ENCODE data around the gene ABCG4.
"Not testable (repeated sequence)": the region's sequence is repeated elsewhere in the genome, so short reads cannot be mapped to it uniquely, and the experiment has no call there.

Gene ABCG4

GRCh38 chr11:119185981-119186634 lies 37.3 kb downstream of the ABCG4 start:
- DNase-seq, result no peak

- no peak for DNase-seq
These were observed 38.5 kb downstream of the ABCG4 start for GRCh38 chr11:119187123-119187892.

GRCh38 chr11:119188067-119188466 lies 39.2 kb downstream of the ABCG4 start:
- no peak for DNase-seq

GRCh38 chr11:119188887-119189286 lies 40.0 kb downstream of the ABCG4 start:
- no peak for DNase-seq

GRCh38 chr11:119189393-119189792 lies 40.5 kb downstream of the ABCG4 start:
- DNase-seq, result no peak

- DNase-seq, result no peak
These were observed 41.7 kb downstream of the ABCG4 start for GRCh38 chr11:119190531-119190930.

- DNase-seq, result not testable (repeated sequence)
These were observed 42.4 kb downstream of the ABCG4 start for GRCh38 chr11:119191265-119191664.

- DNase-seq, result no peak
These were observed 43.3 kb downstream of the ABCG4 start for GRCh38 chr11:119192111-119192510.

GRCh38 chr11:119193001-119193400 lies 44.1 kb downstream of the ABCG4 start:
- DNase-seq, result no peak

- DNase-seq, result no peak
These were observed 44.8 kb downstream of the ABCG4 start for GRCh38 chr11:119193626-119194025.

- no peak for DNase-seq
These were observed 46.1 kb downstream of the ABCG4 start for GRCh38 chr11:119194811-119195440.

- DNase-seq, result no peak
These were observed 46.8 kb downstream of the ABCG4 start for GRCh38 chr11:119195680-119196079.

GRCh38 chr11:119196833-119197483 lies 48.1 kb downstream of the ABCG4 start:
- peak; percentile 9 for DNase-seq

- no peak for DNase-seq
These were observed 50.1 kb downstream of the ABCG4 start for GRCh38 chr11:119198925-119199324.

- not testable (repeated sequence) for DNase-seq
These were observed 52.4 kb downstream of the ABCG4 start for GRCh38 chr11:119201236-119201635.

GRCh38 chr11:119202554-119202953 lies 53.7 kb downstream of the ABCG4 start:
- no peak for DNase-seq

- DNase-seq, result no peak
These were observed 55.2 kb downstream of the ABCG4 start for GRCh38 chr11:119204066-119204465.

GRCh38 chr11:119205080-119205479 lies 56.2 kb downstream of the ABCG4 start:
- no peak for DNase-seq

GRCh38 chr11:119205574-119206510 lies 57.0 kb downstream of the ABCG4 start, which contains the start of gene CBL:
TSS of gene CBL (plus strand) at chr11:119206339. CDS start at chr11:119206418, 79 bp downstream.
- peak; percentile 61 for DNase-seq

- no peak for DNase-seq
These were observed 57.9 kb downstream of the ABCG4 start for GRCh38 chr11:119206511-119207414.

- no peak for DNase-seq
These were observed 58.6 kb downstream of the ABCG4 start for GRCh38 chr11:119207415-119207960.
